GM12874 (cell line): ENCODE results near the gene CCDC88C.

Source experiments
- CTCF ChIP-seq: IDR thresholded peaks from 2 replicates; pipeline ENCODE4 v1.5.1; 2011; ENCODE audit warnings: low read depth, mild to moderate bottlenecking, control low read depth, low read length, moderate library complexity; ENCODE audit not compliant: insufficient read depth

The CCDC88C gene

GRCh38 chr14:91332171-91332985 is 85.2 kb downstream of the CCDC88C start:
- no peak for TF ChIP-seq CTCF

- no peak for TF ChIP-seq CTCF
Measured at GRCh38 chr14:91331721-91332120, 85.9 kb downstream of the CCDC88C start.

DNA sequence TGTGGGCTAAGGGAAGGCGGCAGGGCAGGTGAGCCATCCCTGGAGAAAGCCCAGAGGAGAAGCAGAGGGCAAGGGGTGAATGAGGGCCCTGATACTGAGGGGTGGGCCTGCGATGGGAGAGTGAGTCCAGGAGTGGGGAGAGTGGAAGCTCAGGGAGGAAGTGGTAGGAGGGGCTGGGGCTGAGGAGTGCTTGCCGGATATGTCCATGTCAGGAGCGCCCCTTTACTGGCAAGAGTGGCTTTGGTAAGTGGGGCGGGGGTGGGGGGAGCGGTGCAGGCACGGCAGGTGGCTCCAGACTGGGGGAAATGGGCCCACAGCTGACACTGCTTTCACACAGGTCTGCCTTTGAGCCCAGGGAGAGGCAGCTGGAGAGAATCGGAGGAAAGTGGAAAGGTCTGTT is 86.8 kb downstream of the CCDC88C start:
- TF ChIP-seq CTCF, result no peak

DNA sequence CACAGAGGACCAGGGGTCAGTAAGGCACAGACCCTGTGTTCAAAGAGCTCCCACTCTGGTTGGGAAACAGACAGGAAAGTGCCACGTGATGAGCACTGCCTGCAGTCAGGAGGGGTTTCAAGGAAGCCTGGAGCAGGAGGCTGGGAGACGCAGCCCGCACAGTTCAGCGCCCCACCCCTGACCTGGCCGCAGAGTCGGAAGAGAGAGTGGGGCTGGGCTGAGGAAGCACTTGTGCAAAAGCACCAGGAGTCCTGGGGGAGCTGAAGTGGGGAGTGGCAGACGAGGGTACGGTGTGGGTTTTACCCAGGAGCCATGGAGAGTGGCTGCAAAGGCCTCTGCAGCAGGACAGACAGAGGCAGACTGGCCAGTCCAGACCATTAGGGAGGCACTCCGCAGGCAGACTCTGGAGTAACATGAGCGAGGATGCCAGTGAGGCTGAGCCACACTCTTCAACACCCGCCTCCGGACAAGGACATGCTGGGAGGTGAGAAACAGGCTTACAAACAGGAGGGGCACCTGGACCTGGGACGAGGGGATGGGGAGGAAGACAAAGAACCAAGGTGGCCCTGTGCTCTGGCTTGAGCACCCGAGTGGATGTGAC is 87.4 kb downstream of the CCDC88C start:
- TF ChIP-seq CTCF, result no peak

- TF ChIP-seq CTCF, result no peak
Measured at GRCh38 chr14:91329486-91330014, 88.1 kb downstream of the CCDC88C start.

DNA sequence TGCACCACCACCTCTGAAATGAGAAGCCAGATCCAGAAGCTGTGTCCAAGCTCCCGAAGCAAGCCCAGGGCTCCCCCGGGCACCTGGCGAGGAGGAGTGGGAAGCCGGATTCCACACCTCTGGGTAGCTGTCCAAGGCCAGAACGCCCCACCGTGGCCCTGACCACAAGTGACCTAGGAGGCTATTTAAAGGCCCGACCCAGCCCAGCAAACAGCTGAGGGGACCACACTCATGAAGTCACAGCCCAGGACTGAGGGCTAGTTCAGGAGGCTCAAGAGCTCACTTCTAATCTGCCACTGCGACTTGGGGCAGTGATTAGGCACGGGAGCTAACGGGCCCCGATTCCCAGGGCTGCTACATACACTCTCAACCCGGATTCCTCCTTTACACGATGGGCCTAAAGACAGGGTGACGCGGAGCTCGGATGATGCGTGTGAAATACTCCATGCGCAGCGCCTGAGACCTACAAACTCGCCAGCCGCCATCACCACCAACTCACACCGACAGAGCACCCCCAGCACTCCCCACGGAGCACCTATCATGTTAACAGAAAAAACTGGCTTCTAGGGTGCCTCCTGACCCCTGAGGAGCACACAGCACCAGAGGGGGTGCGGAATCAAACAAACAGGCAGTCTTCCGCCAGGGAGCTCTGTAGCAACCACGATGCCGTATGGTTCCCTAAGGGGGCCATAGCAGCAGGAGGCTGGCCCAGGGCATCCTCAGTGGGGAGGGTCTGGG is 89.1 kb downstream of the CCDC88C start:
- TF ChIP-seq CTCF, result no peak
